T-helper 2 cell treated with Interferon-gamma antibody and Interleukin-4, amounts not matched to agents 5 μg/mL and 100 μg/mL, for 36 hours (primary cell): ENCODE results near the gene DCC.
"Not testable (repeated sequence)": the region's sequence is repeated elsewhere in the genome, so short reads cannot be mapped to it uniquely, and the experiment has no call there.

Experiments used
- DNase-seq: peaks from one replicate; pipeline ENCODE4 v3.0.0; 2021; ENCODE audit warnings: low spot score
- H3K27ac Mint-ChIP-seq: one replicate; pipeline ENCODE4 v1.8.0; 2021; ENCODE audit warnings: mild to moderate bottlenecking, mixed read lengths
- H3K27me3 Mint-ChIP-seq: one replicate; pipeline ENCODE4 v1.8.0; 2021; ENCODE audit warnings: low read depth, mixed read lengths
- H3K36me3 Mint-ChIP-seq: one replicate; pipeline ENCODE4 v1.8.0; 2021; ENCODE audit warnings: low read depth, mixed read lengths
- H3K4me1 Mint-ChIP-seq: one replicate; pipeline ENCODE4 v1.8.0; 2021; ENCODE audit warnings: low read depth, mixed read lengths
- H3K4me3 Mint-ChIP-seq: one replicate; pipeline ENCODE4 v1.8.0; 2022; ENCODE audit warnings: mild to moderate bottlenecking, moderate library complexity, mixed read lengths
- H3K9me3 Mint-ChIP-seq: one replicate; pipeline ENCODE4 v1.8.0; 2021; ENCODE audit warnings: mixed read lengths

Gene DCC

DNA sequence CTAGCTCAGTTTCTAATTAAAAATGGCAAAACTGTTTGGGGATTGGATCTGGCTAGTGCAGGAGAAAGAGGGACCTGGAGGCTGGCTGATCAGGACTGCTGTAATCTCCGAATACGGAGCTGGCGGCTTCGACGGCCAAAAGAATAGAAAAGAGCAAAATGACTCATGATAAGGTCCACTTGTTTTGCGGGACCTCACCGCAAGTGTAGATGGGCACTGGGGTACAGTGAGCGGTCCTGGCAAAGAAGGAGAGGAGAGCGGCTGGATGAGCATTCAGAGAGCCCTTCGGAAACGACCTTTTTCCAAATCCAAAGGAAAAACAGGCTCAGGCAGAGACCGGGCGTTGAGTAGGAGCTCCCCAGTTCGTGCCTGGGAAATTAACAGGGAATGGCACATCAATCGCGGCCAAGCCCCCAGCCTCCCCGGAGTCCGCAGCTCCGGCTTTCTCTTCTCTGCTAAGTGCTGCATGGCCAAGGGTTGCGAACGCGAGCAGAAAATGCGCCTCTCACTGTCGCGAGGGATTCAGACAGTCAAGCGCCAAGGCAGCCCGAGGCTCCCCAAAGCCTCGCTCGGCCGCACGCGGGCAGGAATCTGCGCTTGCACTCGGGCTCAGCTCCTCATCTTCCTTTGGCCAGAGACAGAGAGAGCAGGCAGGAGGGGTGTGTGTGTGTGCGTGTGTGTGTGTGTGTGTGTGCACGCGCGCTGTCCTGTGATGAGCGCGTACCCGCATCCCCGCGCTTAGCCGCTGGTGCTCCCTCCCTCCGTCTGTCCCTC, 1.8 kb downstream of the DCC start:
- DNase-seq: no peak
- Mint-ChIP-seq H3K9me3 (no peaks in the 10 kb centered on the region), H3K27ac (no peak overlapping the region), H3K4me1 (no peaks in the 10 kb centered on the region), H3K27me3 (peaks cover 28% of the 10 kb centered on the region), H3K4me3 (no peak overlapping the region), H3K36me3 (no peaks in the 10 kb centered on the region)

DNA sequence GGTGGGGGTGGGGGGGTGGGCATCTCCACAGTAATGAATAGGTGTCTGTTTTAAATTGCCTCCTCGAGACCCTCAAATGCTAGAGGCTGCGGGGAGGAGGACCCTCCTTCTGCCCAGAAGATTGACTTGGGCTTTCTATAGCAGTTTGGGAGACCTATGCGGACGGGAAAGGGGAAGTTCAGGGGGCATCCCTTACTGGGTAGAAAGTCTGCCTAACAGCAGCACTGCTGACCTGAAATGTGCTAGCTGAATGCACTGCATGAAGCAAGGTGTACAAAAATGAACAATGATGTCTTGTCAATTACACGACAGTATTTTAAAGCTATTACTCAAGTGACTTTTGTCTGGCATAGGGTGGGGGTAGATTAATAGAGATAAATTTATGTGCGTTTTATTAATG, 2.5 kb downstream of the DCC start:
- no peak overlapping the region for H3K27ac Mint-ChIP-seq
- no peaks in the 10 kb centered on the region for H3K4me1 Mint-ChIP-seq
- no peak for DNase-seq
- no peaks in the 10 kb centered on the region for H3K9me3 Mint-ChIP-seq
- no peaks in the 10 kb centered on the region for H3K36me3 Mint-ChIP-seq
- H3K4me3 Mint-ChIP-seq: no peak overlapping the region
- H3K27me3 Mint-ChIP-seq: peaks cover 28% of the 10 kb centered on the region

DNA sequence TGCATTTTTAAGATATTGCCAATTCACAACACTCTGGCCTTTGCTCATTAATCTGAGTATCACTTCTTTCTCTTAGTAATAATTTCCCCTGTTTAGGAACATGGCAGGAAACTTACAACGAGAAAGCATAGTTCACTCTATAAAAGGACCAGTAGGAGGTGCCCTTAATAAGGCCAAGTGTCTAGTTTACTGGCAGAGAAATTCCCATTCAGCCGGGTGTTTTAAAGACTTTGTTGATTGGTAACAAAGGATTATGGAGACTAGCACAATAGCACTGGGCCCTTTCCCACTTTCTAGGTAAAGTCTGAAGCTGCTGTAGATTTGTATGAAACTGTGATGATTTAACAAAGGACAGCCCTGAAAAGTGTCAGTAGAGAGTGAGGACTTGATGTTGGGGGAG, 3.1 kb downstream of the DCC start:
- Mint-ChIP-seq H3K4me1 (no peaks in the 10 kb centered on the region), H3K9me3 (no peaks in the 10 kb centered on the region), H3K36me3 (no peaks in the 10 kb centered on the region), H3K4me3 (no peak overlapping the region), H3K27ac (no peak overlapping the region), H3K27me3 (peaks cover 28% of the 10 kb centered on the region)
- DNase-seq: no peak

DNA sequence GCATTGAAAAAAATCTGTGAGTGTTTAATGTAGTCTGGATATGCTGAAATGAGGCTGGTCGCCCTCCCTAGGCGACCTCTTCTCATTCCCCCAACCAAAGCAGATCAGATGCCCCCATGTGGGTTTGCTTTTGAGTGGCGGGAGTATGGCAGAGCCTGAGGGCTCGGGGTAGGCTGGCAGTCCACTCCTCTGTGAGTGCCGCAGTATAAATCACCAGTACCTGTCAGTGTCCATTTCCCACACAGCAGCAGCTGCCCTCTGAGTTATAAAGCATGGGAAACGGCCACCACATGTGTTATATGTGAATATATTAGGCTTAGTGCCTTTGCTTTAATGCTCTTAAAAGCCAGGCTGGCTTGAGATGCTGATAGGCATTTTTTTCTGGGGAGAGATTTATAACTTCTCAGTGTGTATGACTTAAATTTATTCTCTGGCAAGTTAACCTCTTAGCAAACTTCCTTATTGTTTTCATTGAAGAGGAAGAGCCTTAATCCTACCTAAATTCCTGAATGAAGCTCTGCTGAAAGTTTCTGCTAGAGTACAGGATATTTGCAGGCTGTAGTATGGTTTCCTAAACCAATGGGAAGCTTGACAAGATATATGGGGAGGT, 3.8 kb downstream of the DCC start:
- Mint-ChIP-seq H3K27me3 (peaks cover 28% of the 10 kb centered on the region), H3K27ac (no peak overlapping the region), H3K36me3 (no peaks in the 10 kb centered on the region), H3K9me3 (no peaks in the 10 kb centered on the region), H3K4me1 (no peaks in the 10 kb centered on the region), H3K4me3 (no peak overlapping the region)
- no peak for DNase-seq

DNA sequence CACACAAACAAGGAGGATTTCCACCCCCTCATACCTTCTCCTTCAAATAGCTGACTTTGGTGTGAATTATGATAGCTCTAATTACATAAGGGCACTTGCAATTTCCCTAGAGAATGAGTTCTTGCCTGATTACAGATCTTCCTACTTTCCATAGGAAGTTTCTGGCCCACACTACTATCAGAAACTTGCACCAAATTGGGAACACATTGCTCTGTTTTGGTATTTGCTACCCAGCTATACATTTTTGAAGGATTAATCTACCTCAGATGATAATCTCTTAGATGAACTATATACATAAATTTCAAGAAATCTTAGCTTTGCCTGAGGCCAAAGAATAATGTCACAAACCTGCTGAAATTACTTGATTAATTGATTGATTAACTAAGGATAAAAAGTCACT, 4.9 kb downstream of the DCC start:
- H3K4me3 Mint-ChIP-seq: no peak overlapping the region

DNA sequence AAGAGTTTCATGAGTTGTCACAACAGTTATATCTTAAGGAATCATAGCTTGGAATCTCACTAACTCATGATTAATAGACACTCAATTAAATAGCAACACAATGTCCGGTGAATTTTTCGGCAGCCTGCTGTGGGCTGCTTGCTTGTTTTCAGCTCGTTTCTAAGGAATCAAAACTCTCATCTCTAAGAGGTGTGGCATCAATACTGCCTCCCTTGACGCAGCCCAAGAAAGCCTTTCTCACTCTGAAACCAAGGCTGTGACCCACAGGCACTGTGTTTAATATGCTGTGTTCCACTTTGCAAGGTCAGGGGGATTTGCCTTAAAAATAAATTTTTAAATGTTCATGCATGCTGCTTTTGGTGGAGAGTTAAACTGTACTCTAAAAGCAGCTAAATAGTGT, 5.4 kb downstream of the DCC start:
- DNase-seq: no peak
- H3K9me3 Mint-ChIP-seq: no peaks in the 10 kb centered on the region
- peaks cover 16% of the 10 kb centered on the region for H3K27me3 Mint-ChIP-seq
- no peak overlapping the region for H3K27ac Mint-ChIP-seq
- H3K4me1 Mint-ChIP-seq: no peaks in the 10 kb centered on the region
- no peak overlapping the region for H3K4me3 Mint-ChIP-seq
- H3K36me3 Mint-ChIP-seq: no peaks in the 10 kb centered on the region

More for the DNA sequence above, 4.9 kb downstream of the DCC start:
- DNase-seq: no peak
- no peaks in the 10 kb centered on the region for H3K9me3 Mint-ChIP-seq
- peaks cover 22% of the 10 kb centered on the region for H3K27me3 Mint-ChIP-seq
- H3K27ac Mint-ChIP-seq: no peak overlapping the region
- H3K36me3 Mint-ChIP-seq: no peaks in the 10 kb centered on the region
- no peaks in the 10 kb centered on the region for H3K4me1 Mint-ChIP-seq

DNA sequence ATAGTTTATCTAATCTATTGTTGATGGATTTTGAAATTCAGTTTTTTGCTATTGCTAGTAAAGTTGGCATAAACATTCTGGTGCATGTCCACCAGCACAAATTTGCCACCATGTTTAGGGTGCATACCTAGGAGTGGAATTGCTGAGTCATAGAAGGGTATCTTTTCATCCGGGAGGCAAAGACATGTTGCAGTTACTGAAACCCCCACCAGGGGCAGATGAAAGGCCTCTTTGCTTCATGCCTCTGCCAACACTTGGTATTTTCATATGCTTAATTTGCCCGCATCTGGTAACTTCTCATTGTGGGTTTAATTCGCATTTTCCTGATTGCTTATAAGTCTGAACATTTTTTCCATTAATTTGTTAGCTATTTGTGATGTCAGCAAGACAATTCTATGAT, 8.2 kb downstream of the DCC start:
- Mint-ChIP-seq H3K27me3 (no peaks in the 10 kb centered on the region), H3K4me3 (no peak overlapping the region), H3K4me1 (no peaks in the 10 kb centered on the region), H3K27ac (no peak overlapping the region), H3K9me3 (no peaks in the 10 kb centered on the region), H3K36me3 (no peaks in the 10 kb centered on the region)
- no peak for DNase-seq

DNA sequence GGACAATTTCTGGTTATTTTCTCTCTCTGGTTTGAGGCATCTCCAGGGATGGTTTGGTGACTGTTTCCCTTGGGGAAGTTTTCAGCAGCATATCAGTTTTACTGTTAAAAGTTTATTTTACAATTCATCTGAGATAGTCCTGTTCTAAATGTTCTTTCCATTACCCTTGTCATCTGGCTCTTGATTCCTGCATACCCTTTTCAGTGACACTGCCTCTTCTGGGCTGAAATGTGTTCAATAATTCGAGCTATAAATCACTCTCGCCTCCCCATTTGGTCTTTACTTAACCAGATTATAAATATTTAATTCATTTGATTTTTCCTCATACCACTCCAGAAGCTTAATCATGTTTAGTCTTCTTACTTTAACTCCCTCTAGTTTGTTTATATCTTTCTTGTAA, 9.5 kb downstream of the DCC start:
- H3K9me3 Mint-ChIP-seq: no peaks in the 10 kb centered on the region
- no peaks in the 10 kb centered on the region for H3K4me1 Mint-ChIP-seq
- no peaks in the 10 kb centered on the region for H3K27me3 Mint-ChIP-seq
- DNase-seq: no peak
- no peak overlapping the region for H3K4me3 Mint-ChIP-seq
- H3K27ac Mint-ChIP-seq: no peak overlapping the region
- H3K36me3 Mint-ChIP-seq: no peaks in the 10 kb centered on the region

DNA sequence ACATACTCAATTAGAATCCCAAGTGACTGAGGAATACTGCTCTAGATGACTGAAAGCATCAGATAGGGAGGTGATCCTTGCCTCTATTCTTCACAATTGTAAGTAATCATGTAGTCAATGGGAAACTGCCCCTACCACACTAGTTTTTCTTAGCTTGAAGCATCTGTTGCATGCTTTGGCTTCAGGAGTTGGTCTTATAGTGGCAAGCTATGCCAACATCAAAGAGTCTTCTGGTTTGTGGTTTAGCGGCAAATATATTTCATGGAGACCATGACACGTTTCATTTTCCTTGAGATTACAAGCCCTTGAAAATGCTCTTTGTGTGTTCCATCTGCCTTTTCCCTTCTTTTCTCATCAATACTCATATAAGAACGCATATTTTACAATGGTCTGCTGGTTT, 12.9 kb downstream of the DCC start:
- Mint-ChIP-seq H3K36me3 (no peaks in the 10 kb centered on the region), H3K27ac (no peak overlapping the region), H3K27me3 (no peaks in the 10 kb centered on the region), H3K4me1 (no peaks in the 10 kb centered on the region), H3K4me3 (no peak overlapping the region), H3K9me3 (no peaks in the 10 kb centered on the region)
- no peak for DNase-seq

DNA sequence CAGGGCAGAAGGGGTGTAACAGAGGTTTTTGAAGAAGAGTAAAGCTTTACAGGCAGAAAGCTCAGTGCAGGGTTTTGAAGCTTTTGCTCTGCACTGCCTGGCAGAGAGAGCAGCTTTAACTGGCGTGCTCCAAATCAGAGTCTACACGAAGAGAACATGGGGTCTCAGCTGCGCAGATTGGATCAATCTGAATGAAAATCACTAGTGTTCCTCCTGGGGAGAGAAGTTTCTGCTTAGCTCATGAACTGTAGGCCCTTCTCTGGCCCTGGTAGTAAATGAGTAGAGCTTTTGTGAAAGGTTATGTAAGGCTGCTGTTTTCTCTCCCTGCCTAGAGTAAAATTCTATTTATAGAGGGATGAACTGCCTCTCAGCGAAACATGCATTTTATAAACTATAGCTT, 13.6 kb downstream of the DCC start:
- H3K4me3 Mint-ChIP-seq: no peak overlapping the region
- DNase-seq: no peak
- no peaks in the 10 kb centered on the region for H3K4me1 Mint-ChIP-seq
- no peaks in the 10 kb centered on the region for H3K36me3 Mint-ChIP-seq
- H3K9me3 Mint-ChIP-seq: no peaks in the 10 kb centered on the region
- no peaks in the 10 kb centered on the region for H3K27me3 Mint-ChIP-seq
- H3K27ac Mint-ChIP-seq: no peak overlapping the region

DNA sequence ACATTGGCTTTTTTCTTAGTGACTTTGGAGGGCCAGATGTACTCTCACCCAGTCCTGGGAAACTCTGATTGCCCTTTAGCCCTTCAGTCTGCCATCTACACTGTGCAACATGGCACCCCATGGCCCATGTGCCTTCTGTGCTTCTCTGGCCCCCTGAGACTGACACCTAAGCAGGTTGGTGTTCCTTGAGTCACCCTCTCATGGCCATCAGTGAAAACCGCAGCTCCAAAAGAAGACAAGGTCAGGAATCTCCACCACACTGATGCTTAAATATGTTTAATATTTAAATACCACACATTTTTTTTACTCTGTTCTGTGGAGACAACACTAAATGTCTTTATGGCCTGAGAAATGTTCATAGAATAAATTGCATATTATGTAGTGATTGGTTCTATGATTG, 23.9 kb downstream of the DCC start:
- Mint-ChIP-seq H3K27me3 (no peaks in the 10 kb centered on the region), H3K27ac (no peak overlapping the region), H3K4me3 (no peak overlapping the region), H3K9me3 (peaks cover 2% of the 10 kb centered on the region), H3K36me3 (no peaks in the 10 kb centered on the region), H3K4me1 (no peaks in the 10 kb centered on the region)
- no peak for DNase-seq

DNA sequence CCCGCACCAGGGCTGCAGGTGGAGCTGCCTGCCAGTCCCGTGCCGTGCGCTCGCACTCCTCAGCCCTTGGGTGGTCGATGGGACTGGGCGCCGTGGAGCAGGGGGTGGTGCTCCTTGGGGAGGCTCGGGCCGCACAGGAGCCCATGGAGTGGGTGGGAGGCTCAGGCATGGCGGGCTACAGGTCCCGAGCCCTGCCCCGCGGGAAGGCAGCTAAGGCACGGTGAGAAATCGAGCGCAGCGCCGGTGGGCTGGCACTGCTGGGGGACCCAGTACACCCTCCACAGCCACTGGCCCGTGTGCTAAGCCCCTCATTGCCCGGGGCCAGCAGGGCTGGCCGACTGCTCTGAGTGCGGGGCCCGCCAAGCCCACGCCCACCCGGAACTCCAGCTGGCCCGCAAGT, 26.9 kb downstream of the DCC start:
- not testable (repeated sequence) for H3K9me3 Mint-ChIP-seq, H3K4me3 Mint-ChIP-seq, H3K36me3 Mint-ChIP-seq, H3K4me1 Mint-ChIP-seq, H3K27ac Mint-ChIP-seq, H3K27me3 Mint-ChIP-seq, DNase-seq

DNA sequence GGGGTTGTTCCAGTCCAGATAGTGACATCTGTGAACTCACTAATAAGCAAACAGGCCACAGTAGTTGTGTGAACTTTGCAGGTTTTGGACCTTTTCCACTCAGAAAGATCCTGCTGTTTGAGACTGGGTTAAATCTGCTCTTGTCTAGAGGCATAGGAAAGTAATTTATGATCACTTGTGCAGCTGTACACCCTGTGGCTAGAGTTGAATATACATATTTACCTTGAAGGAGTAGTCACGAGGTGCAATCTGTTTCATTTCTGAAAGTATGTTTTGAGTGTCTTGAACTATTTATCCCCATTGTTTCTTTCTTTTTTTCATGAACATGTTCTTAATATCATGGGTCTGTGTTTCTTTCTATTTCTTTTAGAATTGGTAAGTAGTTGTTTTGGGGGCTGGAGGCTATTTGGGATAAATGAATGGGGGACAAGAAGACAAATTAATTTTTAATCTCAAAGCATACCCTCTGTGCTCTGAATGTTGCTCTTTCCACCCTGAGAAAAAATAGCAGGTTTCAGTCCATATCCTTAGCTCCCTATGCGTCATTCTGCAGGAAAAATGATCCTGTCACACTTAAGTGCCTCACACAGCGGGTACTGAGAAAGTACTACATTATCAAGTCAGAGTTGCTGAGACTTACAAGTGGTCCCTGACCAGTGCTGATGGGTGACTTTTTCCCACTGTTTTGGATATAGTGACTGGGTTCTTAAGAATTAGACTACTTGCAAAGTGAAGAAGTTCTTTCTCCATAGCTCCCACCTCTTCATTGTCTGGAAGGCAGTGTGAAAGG, 28.2 kb downstream of the DCC start:
- Mint-ChIP-seq H3K36me3 (no peaks in the 10 kb centered on the region), H3K4me1 (no peaks in the 10 kb centered on the region), H3K27ac (no peak overlapping the region), H3K9me3 (no peaks in the 10 kb centered on the region), H3K4me3 (no peak overlapping the region), H3K27me3 (no peaks in the 10 kb centered on the region)
- no peak for DNase-seq

DNA sequence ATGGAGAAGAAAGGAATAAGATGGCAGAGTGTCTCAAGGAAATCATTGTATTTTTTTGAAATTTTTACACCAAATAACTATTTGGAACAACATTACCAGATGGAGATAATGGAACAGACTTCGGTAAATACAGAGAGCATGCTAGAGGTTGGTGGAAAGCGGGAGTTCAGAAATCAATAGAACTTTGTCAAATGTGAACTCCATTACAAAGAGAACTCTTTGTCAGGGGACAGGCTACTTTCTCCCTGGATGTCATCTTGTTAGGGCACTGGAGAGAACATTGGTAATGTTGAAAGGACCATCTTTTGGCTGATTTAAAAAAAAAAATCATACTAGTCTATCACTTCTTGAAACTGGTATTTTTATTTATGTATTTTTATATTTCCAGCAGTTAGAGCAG, 30.8 kb downstream of the DCC start:
- DNase-seq: no peak
- Mint-ChIP-seq H3K27ac (no peak overlapping the region), H3K4me1 (no peaks in the 10 kb centered on the region), H3K4me3 (no peak overlapping the region), H3K9me3 (no peaks in the 10 kb centered on the region), H3K27me3 (no peaks in the 10 kb centered on the region), H3K36me3 (no peaks in the 10 kb centered on the region)
